H1 (cell line): ENCODE results near the gene FLCN. TPM values are rescaled to one million over a fixed set of nuclear protein-coding genes. Genes with fewer than 3 reads are reported as not detected.

Experiments used
- CTCF ChIA-PET: fragments of 300-600 bp; sonication (Branson Sonifier 250); formaldehyde crosslinking; loops from one replicate; lab custom pipeline; 2021; ENCODE audit not compliant: partially characterized antibody; lab: Charles Lee
- POLR2A ChIA-PET: fragments of 300-600 bp; sonication (Branson Sonifier 250); formaldehyde crosslinking; loops from one replicate; lab custom pipeline; 2021; ENCODE audit warnings: inconsistent platforms; ENCODE audit not compliant: partially characterized antibody; lab: Charles Lee
- DNase-seq, 2 experiments: peaks; one replicate each; pipeline versions ENCODE4 v3.0.0 to v3.0.0-alpha.2; 2010 to 2022; ENCODE audit warnings: low spot score in 2 of 2, low read depth in 1 of 2, mixed read lengths in 1 of 2
- FAIRE-seq: peaks from 2 replicates; lab custom pipeline; 2011; peaks lifted over from hg19 to GRCh38; lab: Jason Lieb, UNC
- H2AFZ ChIP-seq: 2 replicates; pipeline ENCODE4 v1.8.1; 2012; ENCODE audit warnings: low read length, inconsistent platforms
- H2AK5ac ChIP-seq: 2 replicates; pipeline ENCODE4 v1.6.1; 2013; ENCODE audit warnings: low read depth, low read length
- H2BK120ac ChIP-seq: replicated peaks from 2 replicates; pipeline ENCODE3; 2013; ENCODE audit warnings: low read depth, low read length, inconsistent platforms
- H2BK12ac ChIP-seq: 2 replicates; pipeline ENCODE4 v1.6.1; 2013; ENCODE audit warnings: low read depth, low read length
- H2BK15ac ChIP-seq: 2 replicates; pipeline ENCODE4 v1.6.1; 2013; ENCODE audit warnings: low read length
- H2BK20ac ChIP-seq: 2 replicates; pipeline ENCODE4 v1.6.1; 2013; ENCODE audit warnings: low read length
- H2BK5ac ChIP-seq: 2 replicates; pipeline ENCODE4 v1.6.1; 2013; ENCODE audit warnings: low read depth, low read length
- H3K14ac ChIP-seq: 2 replicates; pipeline ENCODE4 v1.6.1; 2013; ENCODE audit warnings: inconsistent platforms; ENCODE audit not compliant: insufficient read length
- H3K18ac ChIP-seq: 2 replicates; pipeline ENCODE4 v1.6.1; 2013; ENCODE audit warnings: low read length; ENCODE audit errors: extremely low read depth
- H3K23ac ChIP-seq: 2 replicates; pipeline ENCODE4 v1.6.1; 2013; ENCODE audit warnings: inconsistent platforms; ENCODE audit not compliant: insufficient read length
- H3K23me2 ChIP-seq: 2 replicates; pipeline ENCODE4 v1.6.1; 2013; ENCODE audit warnings: low read depth, low read length
- H3K27ac ChIP-seq: 2 replicates; pipeline ENCODE4 v1.6.1; 2011; ENCODE audit warnings: low read depth, low read length, inconsistent platforms
- H3K27me3 ChIP-seq, 4 experiments: replicated peaks in 1 of 4; 1 replicate in 1 of 4; 2 replicates in 3 of 4; pipeline versions ENCODE4 v1.6.1 to v1.8.1; 2011 to 2013; ENCODE audit warnings: low read length in 3 of 4, mild to moderate bottlenecking in 3 of 4, inconsistent platforms in 2 of 4, mixed read lengths in 2 of 4, moderate library complexity in 1 of 4; ENCODE audit not compliant: control insufficient read depth in 3 of 4, insufficient read depth in 3 of 4; ENCODE audit errors: extremely low read depth in 1 of 4
- H3K36me3 ChIP-seq, 4 experiments: 2 replicates each; pipeline versions ENCODE4 v1.6.1 to v1.8.1; 2011 to 2013; ENCODE audit warnings: mild to moderate bottlenecking in 4 of 4, low read length in 3 of 4, moderate library complexity in 2 of 4, control low read depth in 1 of 4, inconsistent platforms in 1 of 4; ENCODE audit not compliant: insufficient read depth in 4 of 4, control insufficient read depth in 2 of 4
- H3K4ac ChIP-seq: replicated peaks from 2 replicates; pipeline ENCODE3; 2013; ENCODE audit warnings: low read length, low read depth, mixed read lengths, inconsistent platforms; ENCODE audit not compliant: insufficient read length
- H3K4me1 ChIP-seq, 4 experiments: replicated peaks in 1 of 4; 1 replicate in 1 of 4; 2 replicates in 3 of 4; pipeline versions ENCODE4 v1.6.1 to v1.8.1; 2011 to 2013; ENCODE audit warnings: low read length in 3 of 4, inconsistent platforms in 2 of 4, mixed read lengths in 1 of 4; ENCODE audit not compliant: insufficient read depth in 4 of 4, control insufficient read depth in 3 of 4
- H3K4me2 ChIP-seq, 2 experiments: 2 replicates each; pipeline versions ENCODE4 v1.6.1 to v1.8.1; 2011 to 2013; ENCODE audit warnings: low read depth in 2 of 2, low read length in 2 of 2, control low read depth in 1 of 2, inconsistent platforms in 1 of 2, mild to moderate bottlenecking in 1 of 2; ENCODE audit not compliant: insufficient read depth in 1 of 2
- H3K4me3 ChIP-seq, 4 experiments: fragments of 200-600, 300-600 bp in 1 of 4; sonication (generic), shearing (Covaris generic), sonication (Bioruptor Twin) in 1 of 4; 2 replicates each; pipeline versions ENCODE4 v1.5.1 to v1.8.1; 2011 to 2016; ENCODE audit warnings: low read length in 4 of 4, low read depth in 3 of 4, control low read depth in 2 of 4, inconsistent platforms in 2 of 4, mild to moderate bottlenecking in 2 of 4, mixed read lengths in 1 of 4, moderate library complexity in 1 of 4; ENCODE audit not compliant: insufficient read depth in 2 of 4; ENCODE audit errors: extremely low read depth in 1 of 4
- H3K56ac ChIP-seq: replicated peaks from 2 replicates; pipeline ENCODE3; 2013; ENCODE audit warnings: low read depth, mild to moderate bottlenecking, mixed read lengths, low read length, inconsistent platforms; ENCODE audit not compliant: insufficient read length
- H3K79me1 ChIP-seq: 2 replicates; pipeline ENCODE4 v1.6.1; 2013; ENCODE audit warnings: low read depth, low read length, control low read depth
- H3K79me2 ChIP-seq, 2 experiments: 2 replicates each; pipeline versions ENCODE4 v1.6.1 to v1.8.1; 2012 to 2013; ENCODE audit warnings: low read length in 2 of 2, mild to moderate bottlenecking in 2 of 2, inconsistent platforms in 1 of 2; ENCODE audit not compliant: insufficient read depth in 2 of 2, control insufficient read depth in 1 of 2
- H3K9ac ChIP-seq, 4 experiments: replicated peaks in 1 of 4; 1 replicate in 1 of 4; 2 replicates in 3 of 4; pipeline versions ENCODE4 v1.6.1 to v1.8.1; 2011 to 2013; ENCODE audit warnings: low read depth in 3 of 4, low read length in 3 of 4, control low read depth in 2 of 4, mild to moderate bottlenecking in 2 of 4, moderate library complexity in 2 of 4, inconsistent platforms in 1 of 4; ENCODE audit errors: extremely low read depth in 1 of 4
- H3K9me3 ChIP-seq, 2 experiments: 2 replicates each; pipeline versions ENCODE4 v1.6.1 to v1.8.1; 2012 to 2013; ENCODE audit warnings: mild to moderate bottlenecking in 2 of 2, moderate library complexity in 2 of 2, control low read depth in 1 of 2, inconsistent platforms in 1 of 2, low read depth in 1 of 2, low read length in 1 of 2, mixed read lengths in 1 of 2; ENCODE audit not compliant: insufficient read depth in 2 of 2
- H4K20me1 ChIP-seq, 2 experiments: replicated peaks in 1 of 2; 2 replicates each; pipeline versions ENCODE3 to v1.8.1; 2011 to 2013; ENCODE audit warnings: inconsistent platforms in 2 of 2, low read length in 2 of 2, mild to moderate bottlenecking in 1 of 2; ENCODE audit not compliant: insufficient read depth in 2 of 2, control insufficient read depth in 1 of 2
- H4K5ac ChIP-seq: 2 replicates; pipeline ENCODE4 v1.6.1; 2013; ENCODE audit warnings: low read length, low read depth, mixed read lengths, inconsistent platforms; ENCODE audit not compliant: insufficient read length
- H4K8ac ChIP-seq: 2 replicates; pipeline ENCODE4 v1.8.0; 2013; ENCODE audit warnings: mild to moderate bottlenecking, moderate library complexity, low read length, inconsistent platforms; ENCODE audit not compliant: insufficient read depth; ENCODE audit errors: extremely low read depth
- H4K91ac ChIP-seq: replicated peaks from 2 replicates; pipeline ENCODE3; 2013; ENCODE audit warnings: low read length, mixed read lengths, inconsistent platforms; ENCODE audit not compliant: insufficient read length
- ASH2L ChIP-seq: fragments of 200-600, 300-600 bp; sonication (generic); IDR thresholded peaks from one replicate; pipeline ENCODE4 v1.7.1; 2017; ENCODE audit warnings: low read length
- BCL11A ChIP-seq, 2 experiments: IDR thresholded peaks; one replicate each; pipeline ENCODE4 v1.6.1; 2011; ENCODE audit warnings: low read depth in 2 of 2, low read length in 2 of 2, mild to moderate bottlenecking in 2 of 2
- CHD1 ChIP-seq: IDR thresholded peaks from 2 replicates; pipeline ENCODE4 v1.6.1; 2012; ENCODE audit warnings: low read depth, low read length, improper control_type of control experiment
- CREB1 ChIP-seq: IDR thresholded peaks from 2 replicates; pipeline ENCODE4 v1.6.1; 2012; ENCODE audit warnings: inconsistent platforms
- HDAC6 ChIP-seq: IDR thresholded peaks from one replicate; pipeline ENCODE4 v1.7.1; 2012; ENCODE audit warnings: low read depth, mild to moderate bottlenecking, inconsistent platforms, low read length, moderate library complexity
- JUND ChIP-seq: IDR thresholded peaks from 2 replicates; pipeline ENCODE4 v1.6.1; 2011; ENCODE audit warnings: mild to moderate bottlenecking, improper control_type of control experiment, low read length
- PHF8 ChIP-seq: fragments of 200-600 bp; sonication (generic); conservative IDR thresholded peaks from 2 replicates; pipeline ENCODE4 v1.7.1; 2012; ENCODE audit warnings: low read depth, mild to moderate bottlenecking, inconsistent platforms, low read length, moderate library complexity
- POU5F1 ChIP-seq: IDR thresholded peaks from 2 replicates; pipeline ENCODE4 v1.6.1; 2011; ENCODE audit warnings: low read depth, mild to moderate bottlenecking, low read length, moderate library complexity
- SIN3A ChIP-seq, 2 experiments: IDR thresholded peaks in 1 of 2; conservative IDR thresholded peaks in 1 of 2; 2 replicates each; pipeline ENCODE4 v1.6.1; 2011 to 2012; ENCODE audit warnings: low read length in 2 of 2, improper control_type of control experiment in 1 of 2, low read depth in 1 of 2, mild to moderate bottlenecking in 1 of 2
- SIRT6 ChIP-seq: IDR thresholded peaks from one replicate; pipeline ENCODE4 v1.7.1; 2012; ENCODE audit warnings: low read length, inconsistent platforms
- SP1 ChIP-seq: IDR thresholded peaks from 2 replicates; pipeline ENCODE4 v1.6.1; 2011; ENCODE audit warnings: low read depth, low read length
- SP2 ChIP-seq: IDR thresholded peaks from 2 replicates; pipeline ENCODE4 v1.6.1; 2012; ENCODE audit warnings: mild to moderate bottlenecking, low read length, inconsistent platforms
- TAF7 ChIP-seq: optimal IDR thresholded peaks from 2 replicates; pipeline ENCODE3; 2011; ENCODE audit warnings: low read depth, mild to moderate bottlenecking, inconsistent platforms, low read length, moderate library complexity, borderline replicate concordance
- TBP ChIP-seq: IDR thresholded peaks from 2 replicates; pipeline ENCODE4 v1.6.1; 2011; ENCODE audit warnings: low read depth, low read length, improper control_type of control experiment
- WGBS, 2 experiments: shearing (Covaris generic) in 1 of 2; methylation state at CpG; one replicate each; pipeline versions ENCODE4 v1.1.6 to v1.1.7; 2013 to 2015; ENCODE audit warnings: low lambda C conversion rate in 2 of 2, mixed read lengths in 2 of 2, inconsistent platforms in 1 of 2, low coverage in 1 of 2, missing lambda C conversion rate in 1 of 2; ENCODE audit not compliant: insufficient replicate concordance in 2 of 2, insufficient coverage in 1 of 2, insufficient read length in 1 of 2; ENCODE audit errors: extremely low coverage in 1 of 2, missing lambda C conversion rate in 1 of 2; 5-methylcytosine and 5-hydroxymethylcytosine counted together
- polyA plus RNA-seq, 7 experiments: library from polyadenylated mRNA; depleted of rRNA in 3 of 7; stranded (reverse) in 5 of 7; unstranded in 2 of 7; fragments of >200 nt in 5 of 7; fragments of 200-250 nt in 2 of 7; gene quantifications; 1 replicate in 5 of 7; 2 replicates in 1 of 7; 4 replicates in 1 of 7; pipeline versions ENCODE4 v1.2.1 to v1.2.3, GENCODE V29; 2011 to 2013; ENCODE audit warnings: missing spikeins in 2 of 7, mixed read lengths in 2 of 7
- total RNA-seq: library from RNA; stranded (reverse); fragmentation: NEBNext Ultra II Directional; extraction: Animal tissue kit (Norgen Biotek cat#: 25700); gene quantifications from 2 replicates; pipeline ENCODE4 v1.2.1, GENCODE V29; 2021

The FLCN gene
- total and polyA plus RNA-seq, 2 of the 8 experiments (the other 6 are each of a cell fraction or from before 2014, with no cell fraction given): 15.6 to 34.6 TPM

DNA sequence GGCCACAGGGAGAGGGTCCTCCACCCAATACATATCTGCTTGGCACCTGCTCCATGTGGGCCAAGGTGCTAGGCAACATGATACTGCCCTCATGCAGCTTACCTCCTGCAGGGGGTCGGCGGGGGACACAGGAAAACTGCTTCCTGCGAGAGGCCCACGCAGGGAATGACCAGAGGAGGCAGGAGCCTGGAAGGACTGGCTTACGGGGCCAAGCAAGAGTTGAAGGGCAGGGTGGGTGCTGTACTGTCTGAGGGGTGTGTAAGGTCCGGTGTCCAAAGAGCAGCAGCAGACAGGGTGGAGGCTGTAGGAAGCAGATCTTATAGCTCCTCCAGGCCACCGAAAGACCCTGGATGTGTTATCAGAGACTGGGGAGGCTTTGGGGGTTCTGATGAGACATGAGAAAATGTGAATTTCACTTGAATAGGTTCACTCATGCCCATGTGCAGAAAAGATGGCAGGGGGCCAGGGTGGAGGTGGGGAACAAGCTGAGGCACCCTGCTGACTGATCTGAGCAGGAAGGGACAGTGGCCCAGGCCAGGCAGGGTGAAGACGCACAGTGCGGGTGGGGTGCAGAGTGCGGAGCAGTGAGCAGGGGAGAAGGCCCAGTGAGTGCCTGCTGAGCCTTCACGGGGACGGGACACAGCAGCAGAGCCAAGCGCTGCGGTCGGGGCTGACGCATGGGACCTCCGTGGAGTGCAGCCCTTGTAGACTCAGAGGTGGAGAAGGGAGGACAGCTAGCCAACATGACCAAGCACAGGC lies 8.3 kb downstream of the FLCN start:
- Histone ChIP-seq H3K27ac (no peak overlapping the region), H2AFZ (no peak overlapping the region), H2BK120ac (no peak overlapping the region), H3K9ac (no peak overlapping the region), H3K56ac (no peak overlapping the region), H4K91ac (no peak overlapping the region), H3K14ac (no peak overlapping the region), H2BK15ac (no peak overlapping the region), H2BK12ac (no peak overlapping the region), H3K4me2 (no peak overlapping the region), H3K4me3 (no peak overlapping the region), H3K23ac (no peak overlapping the region), H3K27me3 (no peaks in the 10 kb centered on the region; a peak in 1 of 7 replicates), H2AK5ac (no peak overlapping the region), H3K23me2 (no peaks in the 10 kb centered on the region), H3K18ac (no peak overlapping the region), H3K36me3 (peaks cover 17 to 81% (median 62%) of the 10 kb centered on the region in 4 experiments; a peak in 7 of 8 replicates), H4K20me1 (peaks cover 9 to 11% of the 10 kb centered on the region in 2 experiments), H4K5ac (no peak overlapping the region), H3K4me1 (no peaks in the 10 kb centered on the region), H3K79me2 (peaks cover 0 to 7% of the 10 kb centered on the region in 2 experiments; a peak in 2 of 4 replicates), H2BK5ac (no peak overlapping the region), H3K4ac (no peak overlapping the region), H3K9me3 (no peaks in the 10 kb centered on the region), H4K8ac (no peak overlapping the region; the same call in 1 of the 2 replicates), H2BK20ac (no peak overlapping the region), H3K79me1 (no peaks in the 10 kb centered on the region; the same call in 1 of the 2 replicates)
- CTCF ChIA-PET: interaction anchor here (0.6 to 1.2 kb wide), 2 partner anchors 8 to 47 kb away, joined by 4 to 5 read pairs; no protein-coding TSS in a partner anchor
- DNase-seq (no peak), FAIRE-seq (no peak)
- POLR2A ChIA-PET: interaction anchor here (0.8 to 1.2 kb wide), 5 partner anchors 12 to 47 kb away, joined by 3 to 4 read pairs (median 3); no protein-coding TSS in a partner anchor
- 94% methylated on average over 17 of the region's 17 CpGs; no CpG with 5 or more reads in 1 of the 2 experiments for WGBS, 2 experiments
- TF ChIP-seq TAF7 (no peak), SIN3A (conservative IDR thresholded peaks at IDR 0.05 in 1 of 2, IDR thresholded peaks at IDR 0.05 in 1 of 2; ENCODE audit: low read depth in 1 of 2, low read length in 2 of 2) (no peak), SP2 (no peak), CHD1 (no peak), HDAC6 (no peak), JUND (no peak), TBP (no peak), PHF8 (no peak), SP1 (no peak), SIRT6 (no peak), ASH2L (no peak), CREB1 (no peak), POU5F1 (no peak), BCL11A (IDR thresholded peaks at IDR 0.05; ENCODE audit: low read depth in 2 of 2, low read length in 2 of 2) (no peak)
